Measurements from ENCODE around the gene ANKZF1.

The ANKZF1 gene

DNA sequence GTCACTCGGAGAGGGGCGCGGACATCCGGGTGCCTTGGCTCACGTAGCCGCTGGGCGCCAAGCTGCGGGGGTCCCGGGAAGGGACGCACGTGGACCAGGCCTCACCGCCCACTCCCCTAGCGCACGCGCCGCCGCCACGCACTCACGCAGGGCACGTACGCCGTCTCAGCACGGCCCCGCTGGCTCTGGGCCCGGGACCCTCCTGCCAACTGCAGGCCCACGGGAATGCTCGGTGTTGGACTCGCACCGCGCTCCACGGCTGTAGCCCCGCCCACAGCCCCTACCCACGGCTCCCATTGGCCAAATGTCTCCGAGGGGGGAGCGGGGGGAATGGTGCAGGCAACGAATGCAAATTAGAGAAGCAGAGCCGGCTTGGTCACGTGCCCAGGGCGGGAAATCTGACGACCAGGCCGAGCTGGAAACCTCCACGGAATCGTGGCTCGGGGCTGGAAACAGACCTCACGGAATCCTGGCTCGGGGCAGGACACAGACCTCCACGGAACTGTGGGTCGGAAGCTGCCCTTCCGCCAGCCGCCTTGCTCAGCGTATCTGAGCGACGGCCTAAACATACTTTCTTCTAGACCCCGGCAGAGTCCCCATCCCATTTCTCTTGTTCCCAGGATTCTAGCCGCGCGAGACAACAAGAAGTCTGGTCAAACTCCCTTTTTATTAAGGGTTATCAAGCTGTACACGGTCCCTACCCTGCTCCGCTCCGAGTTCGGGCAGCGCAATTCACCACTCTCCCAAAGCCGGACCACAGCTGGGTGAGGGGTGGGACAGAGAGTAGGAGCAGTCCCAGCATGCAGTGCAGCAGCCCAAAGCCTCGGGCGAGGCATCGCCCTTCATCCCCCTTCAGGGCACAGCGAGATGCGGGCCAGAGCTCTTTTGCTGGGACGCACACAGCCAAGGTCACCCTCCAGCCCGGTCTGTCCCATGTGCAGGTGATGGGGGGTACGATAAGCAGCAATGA is 10.6 kb upstream of the ANKZF1 start, which contains the start of gene ABCB6:
Gene ABCB6 (minus strand): TSS at position 227 of the 970 bp plus-strand sequence. CDS start 285 bp downstream, outside the sequence.
- H2AFZ ChIP-seq (ENCODE audit: low read length), result no peak within 1 kb of the TSS
- peaks cover 70% of the 10 kb centered on the region; the same call in 1 of the 2 replicates for H3K36me3 ChIP-seq (ENCODE audit: insufficient read depth, low read length)
- H3K9me2 ChIP-seq (ENCODE audit: low read depth, low read length), result no peaks in the 10 kb centered on the region
- H3K4me3 ChIP-seq (ENCODE audit: low read depth, low read length, poor library complexity, severe bottlenecking), result peak within 1 kb of the TSS; percentile 84
- H3F3A ChIP-seq (ENCODE audit: insufficient read depth, low read length), result no peaks in the 10 kb centered on the region
- no peaks in the 10 kb centered on the region for H3K27me3 ChIP-seq (ENCODE audit: insufficient read depth, low read length)
- H4K20me1 ChIP-seq (ENCODE audit: insufficient read depth, low read length), result no peaks in the 10 kb centered on the region
- H3K9ac ChIP-seq (ENCODE audit: low read length), result peak within 1 kb of the TSS; percentile 86
- H3K9me3 ChIP-seq (ENCODE audit: low read length), result no peaks in the 10 kb centered on the region
- H3K79me2 ChIP-seq (ENCODE audit: insufficient read depth, low read length), result no peaks in the 10 kb centered on the region
- no peak for TF ChIP-seq EZH2 (IDR thresholded peaks at IDR 0.05; ENCODE audit: borderline replicate concordance, low read length)
- TF ChIP-seq, protein P1, sequence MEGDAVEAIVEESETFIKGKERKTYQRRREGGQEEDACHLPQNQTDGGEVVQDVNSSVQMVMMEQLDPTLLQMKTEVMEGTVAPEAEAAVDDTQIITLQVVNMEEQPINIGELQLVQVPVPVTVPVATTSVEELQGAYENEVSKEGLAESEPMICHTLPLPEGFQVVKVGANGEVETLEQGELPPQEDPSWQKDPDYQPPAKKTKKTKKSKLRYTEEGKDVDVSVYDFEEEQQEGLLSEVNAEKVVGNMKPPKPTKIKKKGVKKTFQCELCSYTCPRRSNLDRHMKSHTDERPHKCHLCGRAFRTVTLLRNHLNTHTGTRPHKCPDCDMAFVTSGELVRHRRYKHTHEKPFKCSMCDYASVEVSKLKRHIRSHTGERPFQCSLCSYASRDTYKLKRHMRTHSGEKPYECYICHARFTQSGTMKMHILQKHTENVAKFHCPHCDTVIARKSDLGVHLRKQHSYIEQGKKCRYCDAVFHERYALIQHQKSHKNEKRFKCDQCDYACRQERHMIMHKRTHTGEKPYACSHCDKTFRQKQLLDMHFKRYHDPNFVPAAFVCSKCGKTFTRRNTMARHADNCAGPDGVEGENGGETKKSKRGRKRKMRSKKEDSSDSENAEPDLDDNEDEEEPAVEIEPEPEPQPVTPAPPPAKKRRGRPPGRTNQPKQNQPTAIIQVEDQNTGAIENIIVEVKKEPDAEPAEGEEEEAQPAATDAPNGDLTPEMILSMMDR (IDR thresholded peaks at IDR 0.05; ENCODE audit: low read length), result no peak
- peak within 1 kb of the TSS; percentile 92 for H3K4me2 ChIP-seq (ENCODE audit: low read length)
- H3K4me1 ChIP-seq (ENCODE audit: insufficient read depth, low read length, severe bottlenecking), result peaks cover 21% of the 10 kb centered on the region
- peak within 1 kb of the TSS; percentile 54 for H3K27ac ChIP-seq (ENCODE audit: low read depth, low read length, poor library complexity, severe bottlenecking)

DNA sequence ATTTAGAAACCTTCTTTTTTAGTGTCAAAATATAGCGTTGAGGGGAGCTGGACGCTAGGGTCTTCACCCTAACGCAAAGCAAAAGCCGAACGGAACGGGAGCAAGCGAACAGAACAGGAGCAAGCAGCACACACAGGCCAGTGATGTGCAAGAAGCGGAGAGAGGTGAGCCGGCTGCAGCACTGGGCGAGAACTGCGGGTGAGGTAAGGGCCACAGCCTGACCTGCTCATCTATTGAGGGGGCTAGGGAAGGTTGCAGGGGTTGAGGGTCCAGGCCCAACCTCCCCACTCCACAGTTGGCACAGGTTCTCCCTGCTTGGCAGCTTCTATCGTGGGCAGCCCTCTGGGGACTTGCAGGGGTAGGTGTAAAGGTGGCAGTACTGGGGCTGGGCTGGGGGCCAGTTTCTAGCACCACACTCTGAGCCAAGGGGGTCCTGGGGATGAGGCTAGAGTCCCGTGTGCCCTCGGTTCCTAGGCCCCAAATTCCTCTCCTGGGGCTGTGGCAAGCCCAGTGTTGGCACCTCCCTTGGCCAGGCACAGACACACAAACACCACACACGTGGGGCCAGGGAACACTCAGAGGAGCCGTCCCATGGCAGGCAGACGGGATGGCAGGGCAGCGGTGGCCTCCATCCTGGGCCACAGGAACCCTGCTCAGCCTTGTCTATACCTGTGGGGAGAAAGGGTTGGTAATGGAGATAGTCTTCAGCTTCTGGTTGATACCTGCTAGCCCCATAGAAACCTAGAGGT is 9.6 kb upstream of the ANKZF1 start:
- no peaks in the 10 kb centered on the region for H3K9me3 ChIP-seq (ENCODE audit: low read length)
- no peaks in the 10 kb centered on the region for H3K79me2 ChIP-seq (ENCODE audit: insufficient read depth, low read length)
- H3K9ac ChIP-seq (ENCODE audit: low read length), result no peak overlapping the region
- TF ChIP-seq, protein P1 (IDR thresholded peaks at IDR 0.05; ENCODE audit: low read length), result no peak
- no peak for TF ChIP-seq EZH2 (IDR thresholded peaks at IDR 0.05; ENCODE audit: borderline replicate concordance, low read length)
- no peak overlapping the region for H3K27ac ChIP-seq (ENCODE audit: low read depth, low read length, poor library complexity, severe bottlenecking)
- H4K20me1 ChIP-seq (ENCODE audit: insufficient read depth, low read length), result no peaks in the 10 kb centered on the region
- no peaks in the 10 kb centered on the region for H3K9me2 ChIP-seq (ENCODE audit: low read depth, low read length)
- peaks cover 21% of the 10 kb centered on the region for H3K4me1 ChIP-seq (ENCODE audit: insufficient read depth, low read length, severe bottlenecking)
- H2AFZ ChIP-seq (ENCODE audit: low read length), result no peak overlapping the region
- no peak overlapping the region for H3K4me2 ChIP-seq (ENCODE audit: low read length)
- no peak overlapping the region for H3K4me3 ChIP-seq (ENCODE audit: low read depth, low read length, poor library complexity, severe bottlenecking)
- no peaks in the 10 kb centered on the region for H3F3A ChIP-seq (ENCODE audit: insufficient read depth, low read length)
- no peaks in the 10 kb centered on the region for H3K27me3 ChIP-seq (ENCODE audit: insufficient read depth, low read length)
- H3K36me3 ChIP-seq (ENCODE audit: insufficient read depth, low read length), result peaks cover 70% of the 10 kb centered on the region

DNA sequence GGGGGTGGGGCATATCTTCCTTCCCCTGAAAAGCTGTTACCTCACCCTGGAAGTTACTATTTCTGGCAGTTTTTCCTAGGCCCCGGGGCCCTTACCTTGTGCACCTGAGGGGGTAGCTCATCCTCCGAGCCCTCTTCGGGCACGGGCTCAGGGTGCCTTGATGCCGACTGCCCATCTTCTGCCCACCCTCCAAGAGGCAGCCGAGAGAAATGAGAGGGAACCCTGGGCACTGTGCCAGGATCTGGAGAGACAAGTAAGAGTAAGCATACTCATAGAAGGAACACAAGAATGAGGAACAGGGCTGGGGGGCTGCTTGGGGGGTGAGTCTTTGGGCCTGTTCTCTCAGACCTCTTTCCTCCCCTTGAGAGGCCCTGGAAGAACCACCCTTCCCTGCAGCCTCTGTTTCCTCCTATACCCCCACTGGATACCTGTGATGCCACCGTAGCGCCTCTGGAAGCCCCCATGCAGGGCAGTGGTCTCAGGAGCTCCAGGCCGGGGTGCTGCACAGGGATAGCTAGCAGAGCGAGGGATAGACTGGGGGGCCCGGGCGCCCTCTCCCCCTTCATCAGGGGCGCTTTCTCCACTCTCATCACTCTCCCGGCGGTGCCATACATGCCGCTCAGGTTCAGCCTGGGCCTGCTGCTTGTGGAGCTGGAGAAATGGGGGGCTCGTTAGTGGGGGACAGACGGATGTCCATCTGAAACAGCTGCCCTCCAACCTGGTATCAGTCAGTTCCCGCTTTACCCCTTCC is 8.8 kb upstream of the ANKZF1 start:
- Histone ChIP-seq H3K9me2 (ENCODE audit: low read depth, low read length) (no peaks in the 10 kb centered on the region), H3K27ac (ENCODE audit: low read depth, low read length, poor library complexity, severe bottlenecking) (no peak overlapping the region), H3K4me3 (ENCODE audit: low read depth, low read length, poor library complexity, severe bottlenecking) (no peak overlapping the region), H3K79me2 (ENCODE audit: insufficient read depth, low read length) (no peaks in the 10 kb centered on the region), H3F3A (ENCODE audit: insufficient read depth, low read length) (no peaks in the 10 kb centered on the region), H3K27me3 (ENCODE audit: insufficient read depth, low read length) (no peaks in the 10 kb centered on the region), H3K4me1 (ENCODE audit: insufficient read depth, low read length, severe bottlenecking) (peaks cover 21% of the 10 kb centered on the region), H3K9me3 (ENCODE audit: low read length) (no peaks in the 10 kb centered on the region), H3K9ac (ENCODE audit: low read length) (no peak overlapping the region), H3K36me3 (ENCODE audit: insufficient read depth, low read length) (peaks cover 73% of the 10 kb centered on the region), H4K20me1 (ENCODE audit: insufficient read depth, low read length) (no peaks in the 10 kb centered on the region), H2AFZ (ENCODE audit: low read length) (no peak overlapping the region), H3K4me2 (ENCODE audit: low read length) (no peak overlapping the region)
- TF ChIP-seq, protein P1 (IDR thresholded peaks at IDR 0.05; ENCODE audit: low read length), result no peak
- TF ChIP-seq EZH2 (IDR thresholded peaks at IDR 0.05; ENCODE audit: borderline replicate concordance, low read length), result no peak
